ENCODE results near the gene SNRPA. TPM values are rescaled to one million over a fixed set of nuclear protein-coding genes. Genes with fewer than 3 reads are reported as not detected.
A peak's percentile ranks its signal among the peaks of the same experiment; 100 is the strongest.
"Not testable (repeated sequence)": the region's sequence is repeated elsewhere in the genome, so short reads cannot be mapped to it uniquely, and the experiment has no call there.

Gene SNRPA
- total RNA-seq, 1 donor from 2014 or later: 69.8 TPM

GRCh38 chr19:40802300-40803169 lies 51.5 kb downstream of the SNRPA start:
- no peak for ATAC-seq

GRCh38 chr19:40803170-40803856 lies 52.3 kb downstream of the SNRPA start:
- ATAC-seq: no peak

- peak; percentile 1 for ATAC-seq
These were observed 53.1 kb downstream of the SNRPA start for GRCh38 chr19:40803857-40804782.

- no peak for ATAC-seq
These were observed 53.8 kb downstream of the SNRPA start for GRCh38 chr19:40804783-40805242.

GRCh38 chr19:40805258-40805868 lies 54.4 kb downstream of the SNRPA start:
- ATAC-seq: no peak

- ATAC-seq: peak; percentile 53
These were observed 55.6 kb downstream of the SNRPA start for GRCh38 chr19:40806423-40807146.

GRCh38 chr19:40807147-40808020 lies 56.4 kb downstream of the SNRPA start:
- ATAC-seq: no peak

GRCh38 chr19:40808021-40808325 lies 57.0 kb downstream of the SNRPA start:
- ATAC-seq: no peak

GRCh38 chr19:40808497-40808896 lies 57.5 kb downstream of the SNRPA start:
- no peak for ATAC-seq

- no peak for ATAC-seq
These were observed 58.5 kb downstream of the SNRPA start for GRCh38 chr19:40809358-40810086.

- no peak for ATAC-seq
These were observed 59.2 kb downstream of the SNRPA start for GRCh38 chr19:40810160-40810559.

GRCh38 chr19:40810649-40811408 lies 59.8 kb downstream of the SNRPA start:
- peak; percentile 75 for ATAC-seq

- no peak for ATAC-seq
These were observed 60.7 kb downstream of the SNRPA start for GRCh38 chr19:40811478-40812341.

GRCh38 chr19:40812571-40812970 lies 61.6 kb downstream of the SNRPA start:
- ATAC-seq: not testable (repeated sequence)

- no peak for ATAC-seq
These were observed 62.2 kb downstream of the SNRPA start for GRCh38 chr19:40813182-40813581.
